SK-N-MC (cell line): ENCODE results near the gene FAIM2.
"Not testable (repeated sequence)": the region's sequence is repeated elsewhere in the genome, so short reads cannot be mapped to it uniquely, and the experiment has no call there.

Source experiments
- DNase-seq: peaks from one replicate; pipeline ENCODE4 v3.0.0-alpha.2; 2011; ENCODE audit warnings: low read depth, low spot score
- H3K27ac ChIP-seq: fragments of 200-600 bp; sonication (generic); 2 replicates; pipeline ENCODE4 v1.5.1; 2016; ENCODE audit warnings: mixed run types
- H3K36me3 ChIP-seq: fragments of 200-600 bp; sonication (generic); 2 replicates; pipeline ENCODE4 v1.6.1; 2017; ENCODE audit warnings: antibody characterized with exemption, low read length, mixed read lengths; ENCODE audit not compliant: insufficient read depth
- H3K4me3 ChIP-seq: fragments of 200-600 bp; sonication (generic); 2 replicates; pipeline ENCODE4 v1.5.1; 2016
- H3K9ac ChIP-seq: fragments of 200-600 bp; sonication (generic); 2 replicates; pipeline ENCODE4 v1.8.0; 2017; ENCODE audit warnings: mixed run types, mixed read lengths; ENCODE audit not compliant: insufficient read length
- H3K9me3 ChIP-seq: fragments of 200-600 bp; sonication (generic); 2 replicates; pipeline ENCODE4 v1.6.1; 2017; ENCODE audit warnings: low read depth, mild to moderate bottlenecking, antibody characterized with exemption, low read length, moderate library complexity, mixed read lengths
- EZH2 ChIP-seq: fragments of 200-600 bp; sonication (generic); IDR thresholded peaks from one replicate; pipeline ENCODE4 v1.6.1; 2017; ENCODE audit warnings: antibody characterized with exemption
- FOXP2 ChIP-seq: optimal IDR thresholded peaks from 2 replicates; pipeline ENCODE3; 2011; ENCODE audit warnings: mild to moderate bottlenecking, moderate library complexity; ENCODE audit not compliant: insufficient read depth; ENCODE audit errors: extremely low read length, control extremely low read depth
- POLR2AphosphoS5 ChIP-seq: IDR thresholded peaks from 2 replicates; pipeline ENCODE4 v1.6.1; 2012; ENCODE audit warnings: mild to moderate bottlenecking, low read depth, low read length, borderline replicate concordance

The FAIM2 gene

GRCh38 chr12:49876070-49876469 lies 27.6 kb downstream of the FAIM2 start:
- H3K27ac ChIP-seq, result no peak overlapping the region
- no peaks in the 10 kb centered on the region for H3K36me3 ChIP-seq
- H3K9me3 ChIP-seq, result no peaks in the 10 kb centered on the region
- no peak overlapping the region for H3K9ac ChIP-seq
- H3K4me3 ChIP-seq, result no peak overlapping the region
- no peak for TF ChIP-seq POLR2AphosphoS5
- no peak for TF ChIP-seq FOXP2
- TF ChIP-seq EZH2, result no peak
- no peak for DNase-seq

GRCh38 chr12:49875115-49875720 lies 28.5 kb downstream of the FAIM2 start:
- H3K9me3 ChIP-seq, result no peaks in the 10 kb centered on the region
- H3K36me3 ChIP-seq, result no peaks in the 10 kb centered on the region
- no peak for TF ChIP-seq FOXP2
- no peak for TF ChIP-seq POLR2AphosphoS5
- TF ChIP-seq EZH2, result no peak
- H3K4me3 ChIP-seq, result no peak overlapping the region
- no peak for DNase-seq
- H3K27ac ChIP-seq, result no peak overlapping the region
- no peak overlapping the region for H3K9ac ChIP-seq

GRCh38 chr12:49874142-49874897 lies 29.4 kb downstream of the FAIM2 start:
- Histone ChIP-seq H3K9me3 (no peaks in the 10 kb centered on the region), H3K36me3 (no peaks in the 10 kb centered on the region), H3K9ac (no peak overlapping the region), H3K4me3 (no peak overlapping the region), H3K27ac (no peak overlapping the region)
- no peak for TF ChIP-seq POLR2AphosphoS5
- TF ChIP-seq FOXP2, result no peak
- no peak for TF ChIP-seq EZH2
- no peak for DNase-seq

DNA sequence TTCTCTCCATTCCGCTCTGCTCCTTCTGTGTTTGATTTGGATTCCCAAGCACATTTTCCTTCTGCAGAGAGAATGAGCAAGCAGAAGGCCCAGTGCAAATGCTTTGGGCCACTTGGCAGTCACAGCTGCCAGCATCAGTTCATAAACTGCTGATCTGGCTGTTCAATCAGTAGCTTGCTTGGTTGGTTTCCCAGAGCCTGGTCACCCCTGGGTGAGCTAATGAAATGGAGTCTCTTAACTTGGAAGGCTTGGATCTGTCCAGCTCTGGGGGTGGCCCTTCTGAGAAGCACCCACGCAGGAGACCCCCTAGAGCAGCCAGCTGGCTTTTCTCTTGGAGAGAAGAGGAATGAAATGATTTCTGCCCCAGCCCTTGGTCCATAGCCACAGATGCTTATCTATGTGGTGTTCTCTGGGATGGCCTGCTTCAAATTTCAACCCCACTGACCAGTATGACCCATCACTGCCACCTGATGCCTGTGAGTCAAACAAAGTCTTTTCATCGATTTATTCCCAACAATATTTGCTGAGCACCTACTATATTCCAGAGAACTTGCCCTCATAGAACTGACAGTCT lies 30.3 kb downstream of the FAIM2 start:
- Histone ChIP-seq H3K9ac (no peak overlapping the region), H3K4me3 (no peak overlapping the region), H3K36me3 (no peaks in the 10 kb centered on the region), H3K9me3 (no peaks in the 10 kb centered on the region), H3K27ac (no peak overlapping the region)
- no peak for TF ChIP-seq POLR2AphosphoS5
- TF ChIP-seq FOXP2, result no peak
- no peak for TF ChIP-seq EZH2
- no peak for DNase-seq

DNA sequence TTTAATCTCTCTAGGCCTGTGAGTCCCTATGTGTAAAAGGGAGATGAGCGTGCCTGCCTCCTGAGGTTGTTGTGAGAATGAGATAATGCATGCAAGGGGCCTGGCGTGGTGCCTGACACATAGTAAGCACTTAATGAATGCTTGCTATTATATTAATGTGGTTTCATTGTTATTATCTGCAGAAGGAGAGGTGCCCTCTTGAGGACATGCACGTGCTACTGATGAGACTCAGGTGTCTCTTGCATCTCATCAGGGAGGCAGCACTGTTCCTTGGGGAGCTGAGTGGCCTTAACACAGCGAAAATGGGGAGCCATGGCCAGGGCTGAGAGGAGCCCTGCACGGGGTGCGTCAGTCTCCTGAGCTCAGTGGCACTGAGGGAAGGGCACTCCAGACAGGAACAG lies 30.9 kb downstream of the FAIM2 start:
- no peak overlapping the region for H3K9ac ChIP-seq
- no peaks in the 10 kb centered on the region for H3K36me3 ChIP-seq
- no peak overlapping the region for H3K27ac ChIP-seq
- no peak overlapping the region for H3K4me3 ChIP-seq
- no peak for DNase-seq
- TF ChIP-seq FOXP2, result no peak
- TF ChIP-seq EZH2, result no peak
- TF ChIP-seq POLR2AphosphoS5, result no peak
- H3K9me3 ChIP-seq, result no peaks in the 10 kb centered on the region

DNA sequence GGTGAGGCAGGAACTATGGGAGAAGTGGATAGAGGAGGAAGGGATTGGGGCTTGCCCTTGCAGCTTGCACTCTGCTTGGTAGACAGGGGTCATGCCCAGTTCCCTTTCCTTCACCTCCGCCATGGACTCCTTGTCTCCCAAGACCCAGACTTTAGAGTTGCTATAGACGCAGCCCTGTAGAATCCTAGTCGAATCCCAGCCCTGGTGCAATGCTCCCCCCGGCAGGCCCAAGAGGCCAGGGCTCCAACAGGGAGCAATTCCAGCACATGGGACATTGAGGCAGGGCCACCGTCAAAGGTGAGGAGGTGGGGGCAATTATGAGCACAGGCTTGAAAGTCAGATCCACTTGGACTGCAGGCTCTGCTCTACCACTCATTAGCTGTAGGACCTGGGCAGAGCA lies 31.3 kb downstream of the FAIM2 start:
- Histone ChIP-seq H3K36me3 (no peaks in the 10 kb centered on the region), H3K27ac (no peak overlapping the region), H3K9me3 (no peaks in the 10 kb centered on the region), H3K9ac (no peak overlapping the region), H3K4me3 (no peak overlapping the region)
- no peak for DNase-seq
- TF ChIP-seq EZH2 (no peak), FOXP2 (no peak), POLR2AphosphoS5 (no peak)

- H3K4me3 ChIP-seq, H3K27ac ChIP-seq, H3K9me3 ChIP-seq, DNase-seq, H3K36me3 ChIP-seq, H3K9ac ChIP-seq: not testable (repeated sequence)
These were observed 31.9 kb downstream of the FAIM2 start for GRCh38 chr12:49871811-49872251.

DNA sequence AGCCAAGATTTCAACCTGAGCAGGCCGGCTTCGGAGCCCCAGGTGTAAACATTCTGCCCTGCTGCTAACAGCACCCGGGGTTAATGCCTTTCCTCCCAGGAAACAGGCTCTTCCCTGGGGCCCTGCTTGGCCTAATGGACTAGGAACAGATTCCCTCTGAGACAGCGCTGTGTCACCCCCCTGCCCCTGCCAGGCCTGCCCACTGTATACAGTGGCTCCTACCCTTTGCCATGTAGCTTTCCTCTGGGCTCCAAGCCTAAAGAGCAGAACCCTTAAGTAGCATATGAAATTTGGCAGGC lies 32.5 kb downstream of the FAIM2 start:
- Histone ChIP-seq H3K4me3 (no peak overlapping the region), H3K9ac (no peak overlapping the region), H3K36me3 (no peaks in the 10 kb centered on the region), H3K9me3 (no peaks in the 10 kb centered on the region), H3K27ac (no peak overlapping the region)
- no peak for DNase-seq
- TF ChIP-seq POLR2AphosphoS5, result no peak
- no peak for TF ChIP-seq FOXP2

DNA sequence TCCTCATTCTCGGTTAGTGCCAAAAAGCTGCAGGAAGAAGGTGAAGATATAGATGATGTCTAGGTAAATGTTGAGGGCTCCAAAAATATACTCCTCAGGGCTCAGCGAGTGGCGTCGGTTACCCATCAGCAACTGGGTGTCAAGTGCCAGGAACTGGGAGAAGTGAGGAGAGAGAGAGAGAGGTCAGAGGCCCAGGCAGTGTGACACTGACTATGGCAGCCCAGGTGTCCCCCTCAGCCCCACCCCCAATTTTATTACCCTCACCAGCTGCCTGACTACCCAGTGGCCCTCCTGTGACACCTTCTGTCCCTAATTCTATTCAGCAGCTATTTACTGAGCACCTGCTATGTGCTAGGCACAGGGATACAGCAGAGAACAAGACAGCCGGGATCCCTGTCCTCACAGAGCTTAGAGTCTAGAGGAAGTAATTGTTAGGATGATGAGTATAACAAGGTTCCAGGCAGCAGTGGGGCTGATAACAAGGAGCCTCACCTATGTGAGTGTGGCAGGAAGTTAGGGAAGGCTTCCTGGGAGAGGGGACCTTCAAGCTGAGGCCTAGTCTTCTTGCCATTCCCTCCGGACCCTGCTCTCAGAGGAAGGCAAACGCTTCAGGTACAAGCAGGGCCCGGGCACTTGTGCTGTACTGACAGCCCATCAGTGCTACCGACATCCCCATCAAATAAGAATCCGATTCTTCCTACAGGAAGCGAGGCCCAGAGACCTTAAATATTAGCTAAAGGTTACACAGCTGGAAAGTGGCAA lies 33.0 kb downstream of the FAIM2 start:
- DNase-seq, result no peak
- no peak for TF ChIP-seq FOXP2
- no peak for TF ChIP-seq EZH2
- TF ChIP-seq POLR2AphosphoS5, result no peak
- Histone ChIP-seq H3K27ac (no peak overlapping the region), H3K4me3 (no peak overlapping the region), H3K9ac (no peak overlapping the region), H3K9me3 (no peaks in the 10 kb centered on the region), H3K36me3 (no peaks in the 10 kb centered on the region)
